Amygdala (tissue), 56 donors: ENCODE results near the gene ASF1B.

Experiments used
- DNase-seq, 56 donors: peaks; one replicate each; lab custom pipeline; 2025; lab: John Stamatoyannopoulos, UW

The ASF1B gene

GRCh38 chr19:14139944-14140343 lies 3.6 kb upstream of the ASF1B start:
- peak in 3 of 56 donors; percentile 4 to 17 (median 10) for DNase-seq

DNA sequence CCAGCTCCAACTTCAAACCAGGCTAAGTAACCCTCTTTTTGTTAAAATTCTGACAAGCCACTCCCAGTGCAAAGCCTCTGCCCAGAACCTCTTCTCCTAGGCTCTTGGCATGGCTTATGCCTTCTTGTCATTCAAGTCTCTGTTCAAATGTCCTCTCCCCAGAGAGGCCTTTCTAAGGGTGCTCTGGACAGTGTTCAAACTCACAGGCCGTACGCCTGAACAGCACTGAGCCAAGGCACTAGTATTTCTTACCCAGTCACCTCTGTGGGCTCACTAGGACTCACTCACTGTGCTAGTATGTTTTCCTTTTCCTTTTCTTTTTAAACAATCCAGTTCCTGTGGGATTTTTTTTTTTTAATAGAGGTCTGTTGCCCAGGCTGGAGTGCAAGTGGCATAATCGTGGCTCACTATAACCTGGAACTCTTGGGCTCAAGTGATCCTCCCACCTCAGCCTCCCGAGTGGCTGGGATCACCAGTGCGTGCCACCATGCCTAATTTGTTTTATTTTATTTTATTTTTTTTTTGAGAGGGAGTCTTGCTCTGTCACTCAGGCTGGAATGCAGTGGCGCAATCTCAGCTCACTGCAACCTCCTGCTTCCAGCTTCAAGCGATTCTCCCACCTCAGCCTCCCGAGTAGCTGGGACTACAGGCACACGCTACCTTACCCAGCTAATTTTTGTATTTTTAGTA lies 2.3 kb upstream of the ASF1B start:
- DNase-seq: peak in 11 of 56 donors; percentile 8 to 58 (median 32)

DNA sequence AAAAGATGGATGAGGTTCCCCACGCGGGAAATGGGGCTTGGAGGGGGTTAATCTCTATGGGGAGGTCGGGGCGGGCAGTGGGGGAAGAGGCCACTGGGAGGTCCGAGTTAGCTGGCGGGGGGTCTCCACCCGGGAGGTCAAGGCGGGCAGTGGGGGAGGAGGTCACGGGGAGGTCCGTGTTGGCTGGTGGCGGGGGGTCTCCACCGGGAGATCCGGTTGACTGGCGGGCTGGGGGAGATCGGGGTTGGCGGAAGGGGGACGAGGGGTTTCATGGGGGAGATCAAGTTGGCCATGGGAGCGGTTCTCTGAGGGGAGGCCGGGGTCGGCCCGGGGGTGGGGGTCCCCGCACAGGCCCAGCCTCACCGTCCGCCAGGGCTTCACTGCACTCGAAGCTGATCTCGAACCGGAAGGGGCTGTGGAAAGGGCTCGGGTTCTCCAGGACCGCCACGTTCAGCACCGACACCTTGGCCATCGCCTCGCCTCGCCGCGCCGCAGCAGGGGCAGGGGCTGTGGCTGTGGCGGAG lies 342 bp downstream of the ASF1B start:
- DNase-seq: no peak

DNA sequence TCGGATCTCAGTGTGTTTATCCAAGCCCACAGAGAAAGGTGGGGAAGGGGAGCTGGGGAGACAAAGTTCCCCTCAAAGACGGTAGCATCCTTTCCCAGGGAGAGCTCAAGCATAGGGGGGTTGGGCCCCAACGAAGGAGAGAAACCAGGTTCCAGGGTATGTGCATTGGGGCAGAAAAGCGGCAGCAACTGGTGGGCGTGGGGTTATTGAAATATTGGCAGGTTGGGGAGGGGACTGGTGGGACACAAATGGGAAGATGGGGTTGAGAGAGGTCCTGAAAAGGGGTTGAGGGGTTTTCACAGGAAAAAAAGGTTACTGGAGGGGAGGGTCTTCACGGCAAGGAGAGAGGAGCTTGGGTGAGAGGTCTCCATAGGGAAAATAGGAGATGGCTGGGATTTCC lies 1.0 kb downstream of the ASF1B start:
- no peak for DNase-seq

GRCh38 chr19:14127929-14128509 lies 8.4 kb downstream of the ASF1B start:
- peak in 1 of 56 donors; percentile 43 for DNase-seq

DNA sequence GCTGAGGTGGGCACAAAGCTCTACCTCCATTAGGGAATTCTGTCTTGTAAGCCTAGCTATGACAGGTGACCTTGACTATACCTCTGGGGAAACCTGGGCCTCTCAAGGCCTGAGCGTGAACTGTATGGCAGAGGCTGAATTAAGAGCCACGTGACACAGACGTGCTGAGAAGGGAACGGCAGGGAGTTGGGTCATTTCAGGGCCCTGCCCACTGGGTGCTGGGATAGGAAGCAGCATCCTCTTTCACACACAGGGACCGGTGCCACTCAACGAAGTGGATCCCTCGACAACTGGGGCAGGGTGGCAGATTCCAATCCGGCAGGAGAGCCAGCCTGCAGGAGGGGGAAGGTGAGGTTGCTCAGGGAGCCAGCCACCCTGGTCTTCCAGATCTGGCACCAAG lies 9.2 kb downstream of the ASF1B start:
- DNase-seq: peak in 1 of 56 donors; percentile 9

DNA sequence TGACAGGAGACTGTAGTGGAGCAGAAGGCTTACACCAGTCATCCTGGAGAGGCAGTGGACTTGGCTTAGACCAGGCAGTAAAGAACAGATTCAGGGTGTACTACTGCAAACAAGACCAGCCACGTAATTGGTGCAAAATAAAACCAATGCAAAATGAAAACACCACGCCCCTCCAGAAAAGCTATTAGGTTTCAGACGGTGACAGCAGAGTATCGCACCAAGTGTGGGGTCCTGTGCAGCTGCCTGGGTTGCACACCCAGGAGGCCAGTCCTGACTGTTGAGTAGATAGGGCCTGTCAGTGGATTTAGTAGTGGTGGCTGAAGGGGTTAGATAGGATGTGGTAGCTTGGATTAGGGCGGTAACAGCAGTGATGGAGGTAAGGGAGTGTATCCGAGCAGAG lies 13.5 kb downstream of the ASF1B start:
- DNase-seq: no peak

- no peak for DNase-seq
Observed at GRCh38 chr19:14120497-14120780, 15.9 kb downstream of the ASF1B start.

DNA sequence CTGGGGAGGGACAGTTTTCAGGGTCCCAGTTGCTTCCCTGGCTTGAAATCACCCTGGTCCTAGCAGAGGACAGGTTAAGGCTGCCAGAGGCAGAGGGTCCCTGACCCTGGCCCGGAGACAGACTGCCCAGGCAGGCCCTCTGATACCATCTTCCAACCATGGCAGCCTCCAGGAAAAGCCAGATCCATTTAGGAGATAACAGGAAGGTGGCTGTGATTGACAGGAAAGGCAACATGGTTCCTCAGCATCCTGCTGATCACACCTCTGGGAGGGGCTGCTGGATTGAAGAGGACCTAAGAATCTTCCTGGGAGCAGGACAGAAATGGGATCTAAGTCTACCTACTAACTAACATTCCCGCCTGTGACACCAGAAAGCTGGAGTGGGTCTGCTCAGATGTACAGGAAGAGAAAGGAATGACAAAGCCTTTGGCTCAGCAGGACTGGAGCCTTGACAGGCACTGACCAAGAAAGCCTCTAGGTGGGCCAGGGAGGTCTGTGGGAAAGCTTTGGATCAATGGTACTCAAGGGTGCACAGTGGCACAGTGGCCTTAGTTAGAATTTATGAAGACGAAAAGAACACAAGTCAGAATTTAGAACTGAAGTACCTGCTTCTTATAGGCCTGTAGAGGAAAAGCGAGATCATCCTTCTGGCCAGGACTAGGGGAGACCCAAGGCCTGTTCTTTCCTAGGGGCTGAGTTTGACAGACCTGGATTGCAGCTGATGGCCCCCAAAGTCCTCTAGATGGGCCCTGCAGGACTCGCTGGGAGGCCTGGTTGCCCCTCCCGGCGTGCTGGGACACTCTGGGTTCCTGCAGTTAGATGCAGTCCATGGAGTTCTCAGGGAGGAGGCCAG lies 16.5 kb downstream of the ASF1B start:
- no peak for DNase-seq

DNA sequence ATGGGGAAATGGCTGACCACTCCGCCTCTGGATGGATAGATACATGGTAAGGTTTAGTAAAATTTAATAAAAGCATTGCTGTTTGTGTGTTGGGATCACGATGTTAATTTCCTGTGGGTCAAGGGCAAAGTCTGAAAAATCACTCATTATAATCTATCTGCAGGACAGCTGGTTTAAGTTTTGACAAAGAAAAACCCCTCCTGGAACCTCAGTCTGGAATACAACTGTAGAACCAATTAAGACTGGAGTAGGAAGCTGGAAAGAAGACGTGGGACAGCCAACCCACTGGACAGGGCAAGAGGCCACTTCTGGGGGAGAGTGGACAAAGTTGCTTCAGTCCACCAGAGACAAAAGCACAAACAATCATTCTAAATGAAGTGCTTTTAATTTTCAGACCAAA lies 17.2 kb downstream of the ASF1B start:
- DNase-seq: no peak

DNA sequence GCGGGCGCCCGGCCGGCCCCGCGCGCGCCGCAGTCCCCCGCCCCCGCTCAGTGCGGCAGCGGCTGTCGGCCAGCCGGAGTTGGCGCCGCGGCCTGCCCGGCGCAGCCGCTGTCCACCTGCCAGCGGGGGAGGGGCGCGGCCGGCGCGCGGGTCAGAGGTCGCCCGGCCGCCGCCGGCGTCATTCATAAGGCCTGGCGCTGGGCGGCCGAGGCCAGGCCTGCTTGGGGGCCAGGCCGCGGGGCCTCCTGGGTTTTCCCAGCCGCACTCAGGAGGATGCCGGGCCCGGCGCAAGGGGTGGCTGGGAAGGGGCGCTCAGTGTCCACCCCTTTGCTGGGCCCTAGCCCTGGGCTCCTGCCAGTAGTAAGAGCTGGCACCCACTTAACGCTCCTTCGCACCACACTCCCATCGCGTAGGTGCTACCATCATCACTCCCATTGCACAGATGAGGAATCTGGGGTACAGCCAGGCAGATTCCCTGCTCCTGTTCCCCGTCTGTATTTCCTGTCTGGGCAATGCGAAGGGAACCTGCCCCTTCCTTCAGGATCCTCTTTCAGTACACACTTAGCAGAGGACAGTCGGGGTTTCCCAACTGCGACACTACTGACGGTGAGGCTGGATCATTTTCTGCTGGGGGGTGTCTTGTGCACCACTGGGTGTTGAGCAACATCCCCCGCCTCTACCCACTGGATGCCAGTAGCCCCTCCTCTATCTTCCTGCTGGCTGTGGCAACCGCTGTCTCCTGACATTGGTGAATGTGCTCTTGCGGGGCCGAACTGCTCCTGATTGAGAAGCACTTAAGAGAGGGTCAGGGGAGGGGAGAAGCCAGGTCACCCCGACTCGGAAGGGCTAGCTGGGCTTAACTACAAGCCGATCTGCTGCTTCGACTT lies 18.0 kb downstream of the ASF1B start:
- peak in 52 of 56 donors; percentile 37 to 91 (median 72) for DNase-seq

DNA sequence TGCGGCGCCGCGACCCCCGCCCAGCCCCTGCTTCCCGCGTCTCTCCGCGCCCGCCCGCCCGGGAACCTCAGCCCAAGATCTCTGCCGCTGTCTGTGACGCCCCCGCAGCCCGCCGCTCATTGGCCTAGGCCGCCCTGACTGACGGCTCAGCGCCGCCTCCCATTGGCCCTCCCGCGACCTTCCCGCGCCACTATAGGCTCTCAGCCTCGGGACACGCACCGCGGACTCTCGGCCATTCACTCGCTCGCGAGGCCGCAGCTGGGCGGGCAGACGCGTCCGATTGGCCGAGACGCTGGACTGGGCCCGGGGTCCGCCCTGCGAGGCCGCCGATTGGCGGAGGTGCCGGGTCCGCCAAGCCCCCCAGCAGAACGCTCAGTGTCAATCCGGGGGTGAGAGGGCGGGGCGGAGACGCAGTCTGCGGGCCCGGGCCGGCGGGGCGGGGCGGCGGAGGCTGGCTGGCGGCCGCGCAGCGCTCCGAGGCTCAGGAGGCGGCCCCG lies 18.7 kb downstream of the ASF1B start, which contains the start of gene PRKACA:
PRKACA (minus strand) TSS at position 95 of the 497 bp plus-strand sequence. CDS start 215 bp downstream, outside the sequence.
- DNase-seq: peak; percentile 59 to 100 (median 99)

DNA sequence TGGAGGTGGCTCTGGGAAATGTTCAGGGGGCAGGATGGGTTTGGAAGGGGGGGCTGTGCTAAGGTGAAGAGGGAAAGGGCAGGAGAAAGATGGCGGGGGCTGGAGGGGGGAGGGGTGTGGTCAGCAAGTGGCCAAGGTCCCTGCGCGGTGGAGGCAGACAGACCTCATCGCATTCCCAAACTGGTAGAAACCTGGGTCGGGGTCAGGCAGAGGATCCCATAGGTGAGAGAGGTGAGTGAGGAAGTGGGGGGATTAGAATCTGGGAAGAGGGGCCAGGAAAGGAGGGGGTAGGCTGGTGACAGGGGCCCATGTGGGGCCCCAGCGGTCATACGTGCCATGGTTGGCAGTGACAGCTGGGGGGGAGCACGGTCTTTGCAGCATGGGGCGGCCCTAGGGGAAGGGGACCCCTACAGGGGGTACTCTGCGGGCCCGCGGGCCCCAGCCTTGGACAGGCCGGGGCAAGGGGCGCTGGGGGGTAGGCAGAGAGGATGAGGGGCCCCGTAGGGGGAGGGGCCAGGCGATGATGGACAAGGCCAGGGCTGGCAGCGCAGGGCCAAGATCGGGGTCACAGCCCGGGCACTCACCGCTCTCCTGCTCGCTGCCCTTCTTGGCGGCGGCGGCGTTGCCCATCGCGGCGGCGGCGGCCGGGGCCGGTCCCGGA lies 19.3 kb downstream of the ASF1B start:
- DNase-seq: peak in 21 of 56 donors; percentile 9 to 52 (median 35)

DNA sequence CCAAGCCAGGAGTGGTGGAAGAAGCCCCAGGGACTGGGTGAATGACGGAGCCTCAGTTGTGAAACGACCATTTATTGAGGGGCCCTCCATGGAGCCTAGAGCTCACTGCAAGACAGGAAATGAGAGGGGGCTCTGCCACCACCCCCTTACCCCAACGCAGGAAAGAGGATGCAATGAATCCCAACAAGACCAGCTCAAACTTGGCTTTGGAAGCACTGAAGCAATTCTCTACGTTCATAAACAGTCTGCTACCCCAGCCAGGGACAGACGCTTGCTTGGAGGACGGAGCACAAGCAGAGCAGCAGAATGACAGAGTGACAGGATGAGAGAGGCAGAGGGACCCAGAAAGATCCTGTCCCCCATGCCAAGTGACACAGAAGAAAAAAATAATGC lies 19.9 kb downstream of the ASF1B start:
- no peak for DNase-seq

- DNase-seq: no peak
Observed at GRCh38 chr19:14115756-14116155, 20.6 kb downstream of the ASF1B start.

GRCh38 chr19:14114854-14115253 lies 21.5 kb downstream of the ASF1B start:
- DNase-seq: peak in 10 of 56 donors; percentile 6 to 55 (median 22)

- no peak for DNase-seq
Observed at GRCh38 chr19:14114439-14114838, 21.9 kb downstream of the ASF1B start.

DNA sequence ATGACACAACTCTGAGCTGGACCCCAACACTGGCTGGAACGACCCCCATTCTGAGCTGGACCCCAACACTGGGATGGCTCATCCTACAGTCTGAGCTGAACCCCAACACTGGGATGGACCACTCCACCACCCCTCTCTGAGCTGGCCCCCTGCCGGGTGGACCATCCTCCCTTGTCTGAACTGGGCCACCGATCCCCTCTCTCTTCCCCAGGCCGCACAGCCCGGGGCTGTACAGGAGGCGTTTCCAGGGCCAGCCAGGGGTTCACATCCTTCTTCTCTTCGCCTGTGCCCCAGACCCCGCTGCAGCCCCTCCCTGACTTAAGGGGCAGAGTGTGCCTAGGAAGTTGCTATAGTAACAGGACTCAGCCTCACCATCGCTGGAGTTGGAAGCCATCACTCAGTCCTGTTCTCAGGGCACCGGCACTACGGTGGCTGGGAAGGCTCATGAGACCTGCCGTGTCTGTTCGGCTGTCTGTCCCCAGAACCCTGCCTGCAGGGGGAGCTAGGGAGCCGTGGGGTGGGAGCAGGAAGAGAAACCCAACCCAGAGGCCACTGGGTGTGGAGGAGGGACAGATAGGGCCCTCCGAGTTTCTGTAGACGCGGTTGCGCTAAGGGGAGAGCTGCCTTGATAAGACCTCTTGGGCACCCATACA lies 22.5 kb downstream of the ASF1B start:
- DNase-seq: peak in 6 of 56 donors; percentile 15 to 38 (median 21)
